BJ (cell line): ENCODE results near the gene KITLG. TPM values are rescaled to one million over a fixed set of nuclear protein-coding genes. Genes with fewer than 3 reads are reported as not detected.

Experiments
- CTCF ChIA-PET: fragments of 350-600 bp; formaldehyde crosslinking; extraction: SDS; loops from one replicate; lab custom pipeline; 2021; ENCODE audit warnings: antibody characterized with exemption, inconsistent platforms; lab: Yijun Ruan, JAX
- POLR2A ChIA-PET: fragments of 300-600 bp; sonication (Branson Sonifier 250); formaldehyde crosslinking; extraction: SDS; loops from one replicate; lab custom pipeline; 2021; ENCODE audit warnings: antibody characterized with exemption; lab: Charles Lee
- DNase-seq: peaks from one replicate; pipeline ENCODE4 v3.0.0-alpha.2; 2011; ENCODE audit warnings: low read depth
- H3K27me3 ChIP-seq: 2 replicates; pipeline ENCODE4 v1.6.0; 2011; ENCODE audit warnings: low read length; ENCODE audit not compliant: control insufficient read depth, insufficient read depth
- H3K36me3 ChIP-seq: 2 replicates; pipeline ENCODE4 v1.5.1; 2011; ENCODE audit warnings: low read length; ENCODE audit not compliant: control insufficient read depth, insufficient read depth
- H3K4me3 ChIP-seq: 2 replicates; pipeline ENCODE4 v1.5.1; 2011; ENCODE audit warnings: low read depth, mild to moderate bottlenecking, control low read depth, low read length
- CTCF ChIP-seq: IDR thresholded peaks from 2 replicates; pipeline ENCODE4 v1.5.1; 2011; ENCODE audit warnings: low read depth, mild to moderate bottlenecking, control low read depth, inconsistent platforms, low read length, moderate library complexity; ENCODE audit not compliant: insufficient read depth
- polyA plus RNA-seq: library from polyadenylated mRNA; depleted of rRNA; stranded (reverse); fragments of >200 nt; gene quantifications from 2 replicates; pipeline ENCODE4 v1.2.3, GENCODE V29; 2011

KITLG gene
- polyA plus RNA-seq, 1 experiment, result 17.0 TPM

- H3K27me3 ChIP-seq, result no peaks in the 10 kb centered on the region
- POLR2A ChIA-PET, result no interaction called here
- CTCF ChIA-PET, result no interaction called here
- TF ChIP-seq CTCF, result no peak
- peaks cover 2% of the 10 kb centered on the region for H3K36me3 ChIP-seq
- no peak overlapping the region for H3K4me3 ChIP-seq
- no peak for DNase-seq
Measured at GRCh38 chr12:88496429-88496828, 83.8 kb downstream of the KITLG start.

- CTCF ChIA-PET, result no interaction called here
- H3K4me3 ChIP-seq, result no peak overlapping the region
- POLR2A ChIA-PET, result no interaction called here
- TF ChIP-seq CTCF, result no peak
- no peaks in the 10 kb centered on the region for H3K27me3 ChIP-seq
- DNase-seq, result no peak
- peaks cover 2% of the 10 kb centered on the region for H3K36me3 ChIP-seq
Measured at GRCh38 chr12:88495031-88495430, 85.2 kb downstream of the KITLG start.

- CTCF ChIA-PET, result no interaction called here
- POLR2A ChIA-PET, result no interaction called here
Measured at GRCh38 chr12:88494520-88494919, 85.8 kb downstream of the KITLG start.

GRCh38 chr12:88493636-88494035, 86.6 kb downstream of the KITLG start:
- no peak for TF ChIP-seq CTCF
- Histone ChIP-seq H3K27me3 (no peaks in the 10 kb centered on the region), H3K36me3 (peaks cover 2% of the 10 kb centered on the region), H3K4me3 (no peak overlapping the region)
- CTCF ChIA-PET, result interaction anchor here (1.8 kb wide), 1 partner anchor 16 kb away, joined by 6 read pairs; no protein-coding TSS in a partner anchor
- POLR2A ChIA-PET, result no interaction called here
- no peak for DNase-seq

More at GRCh38 chr12:88494520-88494919, 85.8 kb downstream of the KITLG start:
- no peaks in the 10 kb centered on the region for H3K27me3 ChIP-seq
- H3K4me3 ChIP-seq, result no peak overlapping the region
- peaks cover 2% of the 10 kb centered on the region for H3K36me3 ChIP-seq
- DNase-seq, result no peak
- no peak for TF ChIP-seq CTCF

- TF ChIP-seq CTCF, result no peak
- no peaks in the 10 kb centered on the region for H3K36me3 ChIP-seq
- ChIA-PET POLR2A (no interaction called here), CTCF (no interaction called here)
- H3K4me3 ChIP-seq, result no peak overlapping the region
- H3K27me3 ChIP-seq, result no peaks in the 10 kb centered on the region
- no peak for DNase-seq
Measured at GRCh38 chr12:88490425-88490824, 89.8 kb downstream of the KITLG start.
